GM19328 (cell line): ENCODE measurements around the gene ERFE.

Experiments used
- ATAC-seq: cut with Tn5 transposase; IDR thresholded peaks from one replicate; pipeline ENCODE4 v1.9.1; 2021; ENCODE audit warnings: mild to moderate bottlenecking, moderate library complexity; ENCODE audit not compliant: unreplicated experiment

The ERFE gene

DNA sequence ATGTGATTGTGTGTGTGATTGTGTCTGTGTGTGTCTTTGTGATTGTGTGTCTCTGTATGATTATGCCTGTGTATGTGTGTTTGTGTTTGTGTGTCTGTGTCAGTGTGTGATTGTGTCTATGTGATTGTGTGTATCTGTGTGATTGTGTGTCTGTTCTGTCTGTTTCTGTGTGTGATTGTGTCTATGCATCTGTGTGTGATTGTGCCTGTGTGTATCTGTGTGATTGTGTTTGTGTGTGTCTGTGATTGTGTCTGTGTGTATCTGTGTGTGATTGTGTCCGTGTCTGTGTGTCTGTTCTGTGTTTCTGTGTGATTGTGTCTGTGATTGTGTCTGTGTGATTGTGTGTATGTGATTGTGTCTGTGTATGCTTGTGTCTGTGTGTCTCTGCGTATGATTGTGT is 32.4 kb upstream of the ERFE start:
- no peak for ATAC-seq

DNA sequence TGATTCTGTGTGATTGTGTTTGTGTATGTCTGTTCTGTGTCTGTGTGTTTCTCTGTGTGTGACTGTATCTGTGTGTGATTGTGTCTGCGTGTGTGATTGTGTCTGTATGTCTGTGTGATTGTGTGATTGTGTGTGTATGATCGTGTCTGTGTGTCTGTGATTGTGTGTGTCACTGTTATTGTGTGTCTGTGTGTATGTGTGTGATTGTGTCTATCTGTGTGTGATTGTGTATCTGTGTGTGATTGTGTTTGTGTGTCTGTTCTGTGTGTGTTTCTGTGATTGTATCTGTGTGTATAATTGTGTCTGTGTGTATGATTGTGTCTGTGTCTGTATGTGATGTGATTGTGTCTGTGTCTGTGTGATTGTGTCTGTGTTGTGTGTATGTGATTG is 32.0 kb upstream of the ERFE start:
- no peak for ATAC-seq

DNA sequence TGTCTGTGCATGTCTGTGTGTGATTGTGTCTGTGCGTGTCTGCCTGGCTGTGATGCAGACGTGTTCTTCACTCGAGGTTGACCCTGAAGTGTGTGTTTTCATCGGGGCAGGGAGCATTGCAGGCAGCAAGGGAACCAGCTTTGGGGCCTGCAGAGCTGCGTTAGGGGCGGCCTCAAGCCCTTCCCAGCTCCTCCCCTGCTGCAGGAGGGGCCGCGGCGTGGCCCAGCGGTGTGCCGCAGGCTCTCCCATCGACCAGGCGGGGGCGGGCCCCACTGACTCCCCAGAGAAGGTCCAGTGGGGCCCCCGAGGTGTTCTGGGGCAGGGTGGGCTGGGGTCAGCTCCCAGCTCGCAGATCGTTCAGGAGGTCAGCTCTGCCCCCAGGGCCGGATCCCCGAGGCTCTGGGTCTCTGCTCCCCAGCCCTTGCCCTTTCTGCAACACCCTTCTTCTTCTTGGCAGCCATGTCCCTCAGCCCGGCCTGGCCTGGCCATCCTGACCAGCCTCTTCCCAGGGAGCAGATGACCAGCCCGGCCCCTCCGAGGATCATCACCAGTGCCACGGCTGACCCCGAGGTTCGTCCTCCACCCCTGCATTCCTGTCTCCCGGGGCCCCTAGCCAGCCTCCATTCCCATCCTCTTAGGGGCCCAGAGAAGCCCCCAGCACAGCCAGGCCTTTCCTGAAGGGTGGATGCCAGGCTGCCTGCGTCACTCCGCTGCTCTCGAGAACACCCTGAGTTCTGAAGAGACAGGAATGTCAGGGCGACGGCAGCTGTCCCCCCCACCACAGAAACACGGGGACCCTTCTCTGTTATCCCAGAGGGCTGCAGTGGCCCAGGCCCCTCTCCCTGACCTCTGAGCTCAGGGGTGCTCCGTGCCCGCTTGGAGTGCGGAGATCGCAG is 31.4 kb upstream of the ERFE start:
- no peak for ATAC-seq

DNA sequence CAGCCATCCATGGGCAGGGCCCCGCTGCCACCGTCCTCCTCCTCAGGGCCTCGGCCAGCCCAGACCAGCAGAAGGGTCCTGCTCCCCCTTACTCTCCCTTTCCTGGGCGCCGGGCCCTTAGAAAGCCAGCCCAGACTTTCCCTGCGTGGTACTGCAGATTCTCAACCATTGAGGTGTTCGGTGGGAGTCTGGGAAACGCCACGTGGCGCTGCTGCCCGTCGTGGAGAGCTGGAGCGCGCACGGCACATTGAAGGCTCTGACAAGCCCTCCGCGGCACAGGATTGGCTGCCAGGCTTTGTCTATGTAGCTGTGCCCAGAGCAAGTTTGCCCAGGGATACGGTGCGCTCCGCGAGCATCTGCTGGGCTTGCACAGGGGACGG is 30.7 kb upstream of the ERFE start:
- ATAC-seq: no peak

DNA sequence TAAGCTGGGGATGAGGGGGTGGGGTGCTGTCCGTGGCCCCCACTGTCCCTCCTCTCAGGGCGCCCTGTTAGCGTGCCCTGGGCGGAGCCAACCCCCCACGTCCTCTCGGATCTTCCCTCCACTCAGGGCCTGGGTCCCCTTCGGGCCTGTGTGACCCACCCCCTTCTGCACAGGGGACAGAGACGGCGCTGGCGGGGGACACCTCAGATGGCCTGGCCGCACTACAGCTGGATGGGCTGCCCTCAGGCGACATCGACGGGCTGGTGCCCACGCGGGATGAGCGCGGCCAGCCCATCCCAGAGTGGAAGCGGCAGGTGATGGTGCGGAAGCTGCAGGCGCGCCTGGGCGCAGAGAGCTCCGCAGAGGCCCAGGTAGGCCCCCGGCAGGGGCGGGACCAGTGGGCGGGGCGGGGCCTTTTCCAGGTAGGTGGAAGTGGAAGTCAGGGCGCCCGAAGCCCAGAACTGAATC is 30.2 kb upstream of the ERFE start:
- ATAC-seq: no peak

DNA sequence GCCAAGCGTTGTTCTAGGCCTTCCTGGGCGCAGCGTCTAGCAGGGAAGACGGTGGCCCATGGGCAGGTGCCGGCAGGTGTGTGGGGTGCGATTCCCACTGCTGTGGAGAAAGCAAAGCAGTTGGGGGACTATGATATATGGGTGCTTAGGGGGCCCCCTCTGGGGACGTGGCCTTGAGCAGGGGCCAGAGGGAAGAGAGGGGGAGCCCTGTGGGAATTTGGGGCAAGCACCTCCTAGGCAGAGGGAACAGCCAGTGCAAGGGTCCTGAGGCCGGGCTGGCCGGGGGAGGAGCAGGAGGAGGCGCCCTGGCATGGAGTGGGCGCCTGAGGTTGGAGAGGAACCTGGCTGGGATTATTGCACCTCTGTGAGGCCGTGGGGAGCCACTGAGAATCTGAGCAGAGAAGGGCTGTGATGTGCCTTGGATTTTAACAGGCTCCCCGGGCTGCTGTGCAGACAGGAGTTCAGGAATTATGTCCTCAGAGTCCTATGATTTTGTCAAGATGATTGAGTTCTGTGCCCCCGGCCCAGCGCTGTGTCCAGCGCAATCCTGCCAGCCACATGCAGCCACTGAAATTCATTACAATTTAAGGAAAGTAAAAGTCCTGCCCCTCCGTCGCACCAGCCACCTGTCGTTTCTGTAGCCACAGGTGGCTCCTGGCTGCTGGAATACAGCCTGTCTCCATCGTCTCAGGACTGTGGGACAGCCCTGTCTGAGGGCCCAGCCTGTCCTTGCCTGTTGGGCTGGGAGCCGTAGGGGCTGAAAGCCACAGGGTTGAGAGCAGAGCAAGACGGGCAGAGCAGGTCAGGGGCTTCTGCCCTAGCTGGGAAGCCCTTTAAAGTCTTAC is 29.4 kb upstream of the ERFE start:
- no peak for ATAC-seq

DNA sequence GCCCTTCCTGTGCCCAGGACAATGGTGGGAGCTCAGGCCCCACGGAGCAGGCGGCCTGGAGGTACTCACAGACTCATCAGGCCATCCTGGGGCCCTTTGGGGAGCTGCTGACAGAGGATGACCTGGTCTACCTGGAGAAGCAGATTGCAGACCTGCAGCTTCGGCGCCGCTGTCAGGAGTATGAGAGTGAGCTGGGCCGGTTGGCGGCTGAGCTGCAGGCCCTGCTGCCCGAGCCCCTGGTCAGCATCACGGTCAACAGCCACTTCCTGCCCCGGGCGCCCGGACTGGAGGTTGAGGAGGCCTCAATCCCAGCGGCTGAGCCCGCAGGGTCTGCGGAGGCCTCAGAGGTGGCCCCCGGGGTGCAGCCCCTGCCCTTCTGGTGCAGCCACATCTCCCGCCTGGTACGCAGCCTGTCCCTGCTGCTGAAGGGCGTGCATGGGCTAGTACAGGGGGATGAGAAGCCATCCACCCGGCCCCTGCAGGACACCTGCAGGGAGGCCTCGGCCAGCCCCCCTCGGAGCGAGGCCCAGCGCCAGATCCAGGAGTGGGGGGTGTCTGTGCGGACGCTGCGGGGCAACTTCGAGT is 28.6 kb upstream of the ERFE start:
- no peak for ATAC-seq

DNA sequence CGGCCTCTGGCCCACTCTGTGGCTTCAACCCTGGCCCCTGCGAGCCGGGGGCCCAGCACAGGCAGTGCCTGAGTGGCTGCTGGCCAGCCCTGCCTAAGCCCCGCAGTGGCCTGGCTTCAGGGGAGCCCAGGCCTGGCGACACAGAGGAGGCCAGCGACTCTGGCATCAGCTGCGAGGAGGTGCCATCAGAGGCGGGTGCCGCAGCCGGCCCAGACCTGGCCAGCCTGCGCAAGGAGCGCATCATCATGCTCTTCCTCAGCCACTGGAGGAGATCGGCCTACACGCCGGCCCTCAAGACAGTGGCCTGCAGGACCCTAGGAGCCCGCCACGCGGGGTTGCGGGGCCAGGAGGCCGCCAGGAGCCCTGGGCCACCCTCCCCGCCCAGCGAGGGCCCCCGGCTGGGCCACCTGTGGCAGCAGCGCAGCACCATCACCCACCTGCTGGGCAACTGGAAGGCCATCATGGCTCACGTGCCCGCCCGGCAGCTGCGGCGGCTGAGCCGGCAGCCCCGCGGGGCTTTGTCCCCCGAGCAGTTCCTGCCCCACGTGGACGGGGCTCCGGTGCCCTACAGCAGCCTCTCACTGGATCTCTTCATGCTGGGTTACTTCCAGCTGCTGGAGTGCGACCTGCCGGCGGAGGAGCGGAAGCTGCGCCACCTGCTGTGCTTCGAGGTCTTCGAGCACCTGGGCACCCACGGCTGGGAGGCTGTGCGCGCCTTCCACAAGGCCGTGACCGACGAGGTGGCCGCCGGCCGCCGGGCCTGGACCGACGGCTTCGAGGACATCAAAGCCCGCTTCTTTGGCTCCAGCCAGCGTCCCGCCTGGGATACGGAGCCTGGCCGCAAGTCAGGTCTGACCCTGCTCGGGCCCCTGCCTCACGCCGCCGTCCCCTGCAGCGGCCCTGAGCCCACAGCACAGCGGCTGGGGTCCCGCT is 27.8 kb upstream of the ERFE start:
- ATAC-seq: no peak

DNA sequence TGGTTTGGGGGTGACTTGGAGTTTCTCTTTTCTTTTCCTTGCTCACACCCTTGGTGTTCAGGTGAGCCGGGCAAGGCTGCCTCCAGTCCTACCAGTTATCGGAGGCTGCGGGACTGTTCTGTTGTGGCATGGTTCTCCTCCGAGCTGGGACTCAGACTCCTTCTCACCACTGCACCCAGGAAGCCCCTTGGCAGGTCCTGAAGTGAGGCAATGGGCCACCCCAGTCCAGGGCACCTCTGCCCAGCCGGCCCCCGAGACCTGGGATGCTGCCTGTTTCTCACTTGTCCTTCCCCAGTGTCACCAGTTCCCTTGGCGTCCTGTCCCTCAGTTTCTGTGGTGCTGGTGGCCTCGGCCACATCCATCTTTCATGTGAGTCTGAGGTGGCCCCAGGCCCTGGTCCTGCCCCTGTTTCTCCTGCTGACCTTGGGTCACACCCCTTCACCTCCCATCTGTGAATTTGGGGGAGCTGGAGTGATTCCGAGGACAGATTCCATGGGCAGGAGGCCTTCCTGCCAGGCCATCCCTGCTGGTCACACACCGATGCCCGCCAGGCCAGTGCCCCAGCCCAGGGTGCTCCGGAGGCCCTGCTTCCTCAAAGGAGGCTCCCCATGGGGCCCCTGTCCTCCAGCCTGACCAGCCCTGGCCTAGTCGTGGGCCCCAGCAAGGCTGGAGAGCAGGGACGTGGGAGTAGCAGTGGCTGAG is 26.9 kb upstream of the ERFE start:
- ATAC-seq: no peak

DNA sequence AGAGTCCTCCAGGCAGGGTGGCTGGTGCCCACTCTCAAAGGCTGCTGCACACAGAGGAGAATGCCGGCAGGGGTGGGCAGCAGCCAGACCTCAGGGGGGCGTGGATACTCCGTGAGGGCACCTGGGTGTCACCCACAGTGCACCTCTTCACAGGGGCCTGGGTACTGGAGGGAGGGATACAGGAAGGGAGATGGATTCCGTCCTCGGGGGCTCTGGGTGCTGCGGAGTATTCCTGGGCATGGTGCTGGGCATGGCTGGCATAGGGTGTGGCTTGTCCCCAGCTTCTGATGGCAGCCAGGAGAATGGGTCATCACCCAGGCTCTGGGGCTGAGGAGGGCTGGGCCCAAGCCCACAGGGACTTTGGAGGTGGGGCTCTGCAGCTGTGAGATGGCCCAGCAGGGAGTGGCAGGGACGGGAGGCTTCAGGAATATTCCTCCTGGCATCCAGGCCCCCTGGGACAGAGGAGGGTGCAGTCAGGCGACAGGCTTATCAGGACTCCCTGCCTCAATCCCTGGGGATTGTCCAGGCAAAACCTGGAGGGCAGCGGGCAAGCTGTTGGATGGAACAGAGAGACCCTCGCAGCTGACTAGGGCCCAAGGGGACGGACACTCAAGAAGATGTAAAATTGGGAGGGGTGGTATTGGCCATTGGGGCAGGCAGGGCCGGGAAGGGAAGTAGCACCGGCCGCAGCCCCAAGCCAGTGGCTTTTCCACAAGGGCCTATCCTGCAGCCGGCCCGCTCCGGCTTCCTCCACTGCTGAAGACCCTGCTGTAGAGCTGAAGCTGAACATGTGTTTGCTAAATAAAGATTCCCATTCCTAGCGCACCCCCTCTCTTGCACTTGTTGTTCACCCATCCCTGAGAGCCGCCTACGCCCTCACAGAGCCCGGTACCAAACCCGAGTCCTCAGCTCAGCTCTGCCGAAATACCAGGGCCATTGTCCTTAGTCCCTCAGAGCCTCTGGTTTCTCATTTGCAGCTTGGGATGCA is 26.0 kb upstream of the ERFE start:
- no peak for ATAC-seq

DNA sequence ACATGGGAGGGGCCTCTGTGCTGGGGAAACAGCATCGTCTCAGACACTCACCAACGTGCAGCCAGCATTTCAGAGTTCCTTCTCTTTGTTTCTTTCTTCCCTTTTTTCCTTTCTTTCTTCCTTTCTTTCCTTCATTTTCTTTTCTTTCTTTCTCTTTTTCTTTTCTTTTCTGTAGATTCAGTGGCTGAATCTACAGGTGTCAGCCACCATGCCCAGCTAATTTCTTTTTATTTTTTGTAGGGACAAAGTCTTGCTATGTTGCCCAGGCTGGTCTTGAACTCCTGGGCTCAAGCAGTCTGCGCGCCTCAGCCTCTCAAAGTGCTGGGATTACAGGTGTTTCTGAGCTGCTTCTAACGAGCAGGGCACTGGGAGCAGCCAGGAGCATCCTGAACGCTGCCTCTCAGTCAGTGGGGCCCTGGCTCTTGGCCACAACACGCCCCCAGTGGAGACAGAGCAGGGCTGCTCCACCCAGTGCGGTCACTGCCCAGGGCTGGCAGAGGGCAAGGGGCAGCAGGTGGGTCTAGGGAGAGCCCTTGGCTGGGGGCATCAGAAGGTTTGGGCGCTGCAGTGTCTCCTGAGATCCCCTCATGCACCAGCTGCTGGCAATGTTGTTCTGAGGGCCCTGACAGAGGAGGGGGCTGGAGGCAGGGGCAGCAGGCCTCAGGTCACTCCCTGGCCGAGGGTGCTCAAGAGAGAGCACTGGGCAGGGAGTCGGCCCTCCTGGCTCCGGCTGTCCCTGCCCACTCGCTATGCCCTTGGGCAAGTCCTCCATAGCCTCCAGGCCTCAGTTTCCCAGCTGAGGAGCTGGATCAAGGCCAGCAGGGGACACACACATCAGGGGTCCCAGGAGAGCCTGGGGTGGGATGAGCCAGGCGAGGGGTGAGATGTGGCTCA is 25.0 kb upstream of the ERFE start:
- ATAC-seq: no peak

DNA sequence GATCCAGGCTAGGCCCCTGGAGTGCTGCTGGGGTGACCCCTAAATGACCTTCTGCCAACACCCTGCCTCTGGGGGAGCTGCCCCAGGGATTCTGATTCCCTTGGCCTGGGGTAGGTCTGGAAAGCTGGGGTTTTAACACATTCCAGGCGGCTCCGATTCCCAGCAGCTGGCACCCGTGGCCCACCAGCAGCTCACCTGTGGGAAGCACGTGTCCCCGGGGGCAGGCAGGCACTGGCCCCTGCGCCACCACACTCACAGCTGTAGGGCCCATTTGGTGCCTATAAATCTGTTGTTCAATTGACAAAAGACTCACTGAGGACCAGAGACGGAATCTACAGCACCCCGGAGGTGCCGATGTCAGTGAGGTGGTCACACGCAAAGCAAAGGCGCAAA is 24.4 kb upstream of the ERFE start:
- ATAC-seq: no peak

DNA sequence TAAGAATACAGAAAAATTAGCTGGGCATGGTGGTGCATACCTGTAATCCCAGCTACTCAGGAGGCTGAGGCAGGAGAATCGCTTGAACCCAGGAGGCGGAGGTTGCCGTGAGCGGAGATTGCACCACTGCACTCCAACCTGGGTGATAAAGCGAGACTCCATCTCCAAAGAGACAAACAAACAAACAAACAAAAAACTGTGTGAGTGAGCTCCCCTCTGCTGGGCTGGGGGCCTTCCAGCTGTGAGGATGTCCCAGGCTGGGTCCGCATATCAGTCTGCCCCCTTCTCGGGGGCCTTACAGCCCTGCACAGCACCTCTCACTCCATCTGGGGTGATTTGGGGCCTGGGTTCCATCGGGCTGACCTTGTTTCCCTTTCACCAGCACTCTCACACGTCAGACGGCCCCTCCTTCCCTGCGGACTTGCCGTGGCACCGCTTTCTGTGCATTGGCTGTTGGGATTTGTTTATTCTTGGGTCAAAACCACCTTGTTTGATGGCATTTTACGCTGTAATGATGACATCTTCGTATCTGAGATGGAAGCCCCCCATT is 23.1 kb upstream of the ERFE start:
- no peak for ATAC-seq

DNA sequence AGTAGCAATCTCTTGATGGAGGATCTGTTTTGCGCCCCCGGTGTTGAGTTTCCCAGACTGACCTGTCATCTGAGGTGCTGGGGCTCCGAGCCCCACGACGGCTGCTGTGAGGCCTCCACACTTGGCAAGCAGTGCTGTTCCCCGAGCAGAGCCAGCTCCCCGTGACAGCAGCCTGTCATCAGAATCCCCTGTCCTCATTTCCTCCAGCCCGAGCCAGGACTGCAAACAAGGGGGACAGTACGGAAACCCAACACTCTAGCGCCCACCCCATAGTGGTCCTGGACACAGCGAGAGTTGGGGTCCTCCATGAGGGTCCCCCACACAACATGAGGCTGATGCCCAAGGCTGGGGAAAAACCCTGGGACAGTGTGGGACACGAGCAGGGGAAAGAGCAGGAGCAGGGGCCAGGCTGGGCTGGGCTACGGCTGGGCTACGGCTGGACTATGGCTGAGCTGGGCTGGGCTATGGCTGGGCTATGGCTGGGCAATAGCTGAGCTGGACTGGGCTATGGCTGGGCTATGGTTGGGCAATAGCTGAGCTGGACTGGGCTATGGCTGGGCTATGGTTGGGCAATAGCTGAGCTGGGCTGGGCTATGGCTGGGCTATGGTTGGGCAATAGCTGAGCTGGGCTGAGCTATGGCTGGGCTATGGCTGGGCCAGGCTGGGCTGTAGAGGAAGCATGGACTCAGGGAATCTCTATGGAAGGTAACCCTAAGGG is 21.8 kb upstream of the ERFE start:
- ATAC-seq: no peak

DNA sequence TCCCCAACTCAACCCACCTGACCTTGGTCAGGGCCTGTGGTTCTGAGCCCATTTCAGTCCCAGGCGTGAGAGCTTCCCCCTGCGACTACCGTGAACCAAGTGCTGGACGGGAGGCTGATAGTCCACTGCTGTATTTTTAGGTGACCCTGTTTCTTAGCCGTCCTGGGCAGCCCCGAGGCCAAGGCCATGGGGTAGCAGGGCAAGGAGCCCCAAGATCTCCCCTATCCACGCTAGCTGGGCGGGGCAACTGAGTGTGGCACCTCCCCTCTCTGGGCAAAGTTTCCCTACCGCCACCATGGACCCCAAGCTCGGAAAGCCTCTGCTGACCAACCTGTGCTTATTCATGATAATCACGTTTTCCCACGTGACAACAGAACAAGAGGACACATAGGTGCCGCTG is 20.9 kb upstream of the ERFE start:
- ATAC-seq: no peak

DNA sequence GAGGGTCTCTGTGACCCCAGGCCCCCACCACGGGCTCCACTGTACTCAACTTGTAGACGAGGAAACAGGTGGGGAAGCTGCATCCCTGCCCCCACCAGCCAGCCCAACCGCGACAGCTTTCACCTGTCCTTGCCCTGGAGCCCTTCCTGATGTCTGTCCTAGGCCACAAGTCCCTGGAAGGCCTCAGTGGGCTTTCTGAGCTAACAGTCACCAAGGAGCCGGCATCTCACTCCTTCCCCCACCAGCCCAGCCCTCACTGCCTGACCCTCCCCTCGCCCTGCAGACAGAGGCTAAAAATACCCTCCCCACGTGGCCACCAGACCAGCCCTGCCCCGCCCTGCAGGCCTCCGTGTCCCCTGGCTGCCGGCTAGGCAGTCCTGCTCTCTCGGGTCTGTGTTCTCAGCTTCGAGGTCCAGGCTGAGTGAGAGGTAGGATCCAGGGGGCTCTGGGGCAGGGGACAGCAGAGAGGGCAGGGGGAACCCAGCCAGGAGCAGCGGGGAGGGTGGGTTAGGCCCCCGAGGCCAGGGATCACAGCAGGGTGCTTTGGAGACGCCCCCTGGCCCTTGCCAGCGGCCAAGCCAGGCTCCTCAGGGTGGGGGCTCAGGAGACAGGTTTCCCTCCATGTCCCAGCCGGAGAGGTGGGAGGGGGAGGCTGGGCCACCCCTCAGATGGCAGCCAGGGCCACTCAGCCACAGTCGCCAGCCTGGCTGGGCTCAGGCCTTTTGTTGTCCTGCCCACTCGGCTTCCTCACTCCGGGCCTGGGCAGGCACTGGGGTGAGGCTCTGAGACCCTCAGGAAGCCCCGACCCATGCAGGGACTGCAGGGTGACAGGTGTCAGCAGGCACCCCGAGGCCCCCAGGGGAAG is 20.2 kb upstream of the ERFE start, which contains the start of gene KLHL30:
KLHL30 (plus strand) TSS at position 338 of the 865 bp plus-strand sequence. CDS start 2,087 bp downstream, outside the sequence.
- ATAC-seq: no peak
